Fibroblast of lung (primary cell): ENCODE results near the gene CNN2. TPM values are rescaled to one million over a fixed set of nuclear protein-coding genes. Genes with fewer than 3 reads are reported as not detected.

Experiments used
- DNase-seq, 2 donors: peaks; one replicate each; pipeline versions ENCODE4 v3.0.0 to v3.0.0-alpha.2; 2010; ENCODE audit warnings: low read depth in 2 of 2
- H2AFZ ChIP-seq: 2 replicates; pipeline ENCODE4 v1.5.1; 2012; ENCODE audit warnings: low read length, control low read depth, inconsistent platforms
- H3K27ac ChIP-seq: 2 replicates; pipeline ENCODE4 v1.5.1; 2011; ENCODE audit warnings: low read length, control low read depth; ENCODE audit not compliant: insufficient read depth
- H3K27me3 ChIP-seq: 2 replicates; pipeline ENCODE4 v1.5.1; 2011; ENCODE audit warnings: mild to moderate bottlenecking, low read length; ENCODE audit not compliant: control insufficient read depth, insufficient read depth
- H3K36me3 ChIP-seq: 2 replicates; pipeline ENCODE4 v1.5.1; 2011; ENCODE audit warnings: low read length; ENCODE audit not compliant: control insufficient read depth, insufficient read depth
- H3K4me1 ChIP-seq: 2 replicates; pipeline ENCODE4 v1.5.1; 2011; ENCODE audit warnings: low read length; ENCODE audit not compliant: control insufficient read depth, insufficient read depth; ENCODE audit errors: extremely low read depth
- H3K4me2 ChIP-seq: 2 replicates; pipeline ENCODE4 v1.5.1; 2011; ENCODE audit warnings: low read length, control low read depth; ENCODE audit not compliant: insufficient read depth; ENCODE audit errors: extremely low read depth
- H3K4me3 ChIP-seq, 4 experiments: fragments of 200-600 bp in 1 of 4; sonication (generic) in 1 of 4; replicated peaks in 1 of 4; 2 replicates each; pipeline ENCODE4 v1.5.1; 2011 to 2016; ENCODE audit warnings: low read length in 4 of 4, low read depth in 3 of 4, mild to moderate bottlenecking in 3 of 4, control low read depth in 2 of 4, inconsistent platforms in 1 of 4, mixed read lengths in 1 of 4; ENCODE audit not compliant: insufficient read depth in 1 of 4; ENCODE audit errors: control extremely low read depth in 1 of 4
- H3K79me2 ChIP-seq: 2 replicates; pipeline ENCODE4 v1.5.1; 2012; ENCODE audit warnings: mild to moderate bottlenecking, low read length, inconsistent platforms; ENCODE audit not compliant: control insufficient read depth, insufficient read depth
- H3K9ac ChIP-seq: 2 replicates; pipeline ENCODE4 v1.5.1; 2011; ENCODE audit warnings: mild to moderate bottlenecking, low read length, control low read depth; ENCODE audit not compliant: insufficient read depth
- H3K9me3 ChIP-seq: 2 replicates; pipeline ENCODE4 v1.5.1; 2012; ENCODE audit warnings: low read depth, low read length; ENCODE audit not compliant: control insufficient read depth, insufficient read depth
- H4K20me1 ChIP-seq: 2 replicates; pipeline ENCODE4 v1.5.1; 2011; ENCODE audit warnings: low read length; ENCODE audit not compliant: control insufficient read depth, insufficient read depth; ENCODE audit errors: extremely low read depth
- CTCF ChIP-seq, 2 donors: IDR thresholded peaks in 1 of 2; conservative IDR thresholded peaks in 1 of 2; 1 replicate in 1 of 2; 2 replicates in 1 of 2; pipeline ENCODE4 v1.5.1; 2011 to 2012; ENCODE audit warnings: low read length in 2 of 2, control low read depth in 1 of 2, inconsistent platforms in 1 of 2, low read depth in 1 of 2, mild to moderate bottlenecking in 1 of 2
- EZH2 ChIP-seq: IDR thresholded peaks from 2 replicates; pipeline ENCODE4 v1.5.1; 2012; ENCODE audit warnings: low read length, control low read depth, mild to moderate bottlenecking; ENCODE audit errors: missing control alignments
- polyA plus RNA-seq, 2 donors: library from polyadenylated mRNA; depleted of rRNA in 1 of 2; stranded (reverse) in 1 of 2; unstranded in 1 of 2; fragments of >200 nt; gene quantifications; 2 replicates each; pipeline ENCODE4 v1.2.1, GENCODE V29; 2011 to 2012; ENCODE audit warnings: missing spikeins in 1 of 2
- total RNA-seq: library from RNA; depleted of rRNA; stranded (reverse); fragments of >200 nt; gene quantifications from 2 replicates; pipeline ENCODE4 v1.2.1, GENCODE V29; 2014

Gene CNN2
- total and polyA plus RNA-seq, 2 donors (not counting 1 experiment from before 2014, with no cell fraction given) = 194 to 473 TPM

GRCh38 chr19:1061987-1062386 lies 35.6 kb downstream of the CNN2 start:
- TF ChIP-seq CTCF (conservative IDR thresholded peaks at IDR 0.05 in 1 of 2, IDR thresholded peaks at IDR 0.05 in 1 of 2; ENCODE audit: low read depth in 1 of 2, low read length in 2 of 2) (no peak), EZH2 (no peak)
- H3K9me3 ChIP-seq = peaks cover 3% of the 10 kb centered on the region

GRCh38 chr19:1062387-1063029 lies 36.1 kb downstream of the CNN2 start:
- H3K9me3 ChIP-seq = no peaks in the 10 kb centered on the region
- H3K9ac ChIP-seq = no peak overlapping the region
- no peak for TF ChIP-seq EZH2
- no peak for TF ChIP-seq CTCF (conservative IDR thresholded peaks at IDR 0.05 in 1 of 2, IDR thresholded peaks at IDR 0.05 in 1 of 2; ENCODE audit: low read depth in 1 of 2, low read length in 2 of 2)
- H3K4me1 ChIP-seq = no peaks in the 10 kb centered on the region
- DNase-seq = no peak
- no peak overlapping the region for H3K4me3 ChIP-seq
- H3K79me2 ChIP-seq = no peaks in the 10 kb centered on the region
- no peaks in the 10 kb centered on the region for H3K36me3 ChIP-seq
- H3K27me3 ChIP-seq = no peaks in the 10 kb centered on the region
- no peak overlapping the region for H3K27ac ChIP-seq
- no peak overlapping the region for H3K4me2 ChIP-seq
- no peaks in the 10 kb centered on the region for H4K20me1 ChIP-seq
- no peak overlapping the region for H2AFZ ChIP-seq

More at GRCh38 chr19:1061987-1062386, 35.6 kb downstream of the CNN2 start:
- Histone ChIP-seq H3K4me3 (no peak overlapping the region), H3K79me2 (no peaks in the 10 kb centered on the region), H2AFZ (no peak overlapping the region), H3K36me3 (no peaks in the 10 kb centered on the region), H3K27me3 (no peaks in the 10 kb centered on the region), H4K20me1 (no peaks in the 10 kb centered on the region), H3K9ac (no peak overlapping the region), H3K27ac (no peak overlapping the region), H3K4me2 (no peak overlapping the region), H3K4me1 (no peaks in the 10 kb centered on the region)
- DNase-seq = no peak

- no peak for TF ChIP-seq CTCF (conservative IDR thresholded peaks at IDR 0.05 in 1 of 2, IDR thresholded peaks at IDR 0.05 in 1 of 2; ENCODE audit: low read depth in 1 of 2, low read length in 2 of 2)
- no peak for DNase-seq
- no peaks in the 10 kb centered on the region for H3K4me1 ChIP-seq
- no peak overlapping the region for H2AFZ ChIP-seq
- H3K4me3 ChIP-seq = no peak overlapping the region
- H3K27ac ChIP-seq = no peak overlapping the region
- no peak overlapping the region for H3K9ac ChIP-seq
- H3K27me3 ChIP-seq = peaks cover 2% of the 10 kb centered on the region
- H3K79me2 ChIP-seq = no peaks in the 10 kb centered on the region
- no peaks in the 10 kb centered on the region for H4K20me1 ChIP-seq
- no peaks in the 10 kb centered on the region for H3K36me3 ChIP-seq
- H3K9me3 ChIP-seq = no peaks in the 10 kb centered on the region
- H3K4me2 ChIP-seq = no peak overlapping the region
These were observed 36.9 kb downstream of the CNN2 start for GRCh38 chr19:1063030-1063908.
